Stimulated activated CD8-positive, alpha-beta memory T cell treated with anti-CD3 and anti-CD28 coated beads, Interleukin-7, amount 100 ng/mL, for 1 hour (primary cell): Measurements from ENCODE around the gene EVL.
"Not testable (repeated sequence)": the region's sequence is repeated elsewhere in the genome, so short reads cannot be mapped to it uniquely, and the experiment has no call there.

ENCODE experiments used
- DNase-seq, 2 donors: peaks; one replicate each; pipeline ENCODE4 v3.0.0-alpha.2; 2020; ENCODE audit warnings: low read depth in 2 of 2

EVL gene, protein sequence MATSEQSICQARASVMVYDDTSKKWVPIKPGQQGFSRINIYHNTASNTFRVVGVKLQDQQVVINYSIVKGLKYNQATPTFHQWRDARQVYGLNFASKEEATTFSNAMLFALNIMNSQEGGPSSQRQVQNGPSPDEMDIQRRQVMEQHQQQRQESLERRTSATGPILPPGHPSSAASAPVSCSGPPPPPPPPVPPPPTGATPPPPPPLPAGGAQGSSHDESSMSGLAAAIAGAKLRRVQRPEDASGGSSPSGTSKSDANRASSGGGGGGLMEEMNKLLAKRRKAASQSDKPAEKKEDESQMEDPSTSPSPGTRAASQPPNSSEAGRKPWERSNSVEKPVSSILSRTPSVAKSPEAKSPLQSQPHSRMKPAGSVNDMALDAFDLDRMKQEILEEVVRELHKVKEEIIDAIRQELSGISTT

DNA sequence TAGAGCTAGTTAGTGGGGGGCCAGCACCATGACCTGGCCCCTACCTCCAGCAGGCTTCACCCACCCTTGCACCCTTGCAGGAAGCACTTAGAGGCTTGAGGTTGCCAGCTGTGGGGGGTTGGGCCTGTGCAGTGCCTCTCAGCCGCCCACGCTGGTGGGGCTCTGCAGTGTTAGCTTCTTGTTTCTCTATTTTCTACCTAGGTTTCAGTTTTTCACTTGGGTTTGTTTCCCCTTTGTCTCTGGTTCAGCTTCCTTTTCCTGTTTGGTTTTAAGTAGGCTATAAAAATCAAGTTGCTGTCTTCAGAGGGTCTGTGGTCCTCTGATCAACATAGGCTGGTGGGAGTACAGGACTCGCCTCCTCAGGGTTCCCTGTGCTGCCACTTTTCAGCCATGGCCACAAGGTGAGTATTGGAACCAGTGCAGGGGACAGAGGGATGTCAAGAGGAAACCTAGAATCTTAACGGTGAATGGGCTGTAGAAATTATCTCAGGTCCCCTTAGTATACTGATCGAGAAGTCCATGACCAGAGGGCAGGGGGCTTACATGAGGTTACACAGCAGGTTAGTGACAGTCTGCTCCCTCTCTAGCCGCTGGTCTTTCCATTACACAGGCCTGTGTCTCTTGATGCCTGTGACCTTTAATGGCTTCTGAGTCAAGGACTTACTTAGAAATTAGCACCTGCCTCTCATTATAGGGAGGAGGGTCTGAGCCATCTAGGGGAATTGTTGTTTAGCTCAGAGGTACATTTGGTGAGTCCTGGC, at the start of gene EVL:
EVL (plus strand) TSS at position 312 of the 761 bp plus-strand sequence; CDS start at position 391, 79 bp downstream.
- peak; percentile 52 to 60 for DNase-seq

- no peak for DNase-seq
Measured at GRCh38 chr14:100017553-100017952, 47.7 kb upstream of the EVL start.

DNA sequence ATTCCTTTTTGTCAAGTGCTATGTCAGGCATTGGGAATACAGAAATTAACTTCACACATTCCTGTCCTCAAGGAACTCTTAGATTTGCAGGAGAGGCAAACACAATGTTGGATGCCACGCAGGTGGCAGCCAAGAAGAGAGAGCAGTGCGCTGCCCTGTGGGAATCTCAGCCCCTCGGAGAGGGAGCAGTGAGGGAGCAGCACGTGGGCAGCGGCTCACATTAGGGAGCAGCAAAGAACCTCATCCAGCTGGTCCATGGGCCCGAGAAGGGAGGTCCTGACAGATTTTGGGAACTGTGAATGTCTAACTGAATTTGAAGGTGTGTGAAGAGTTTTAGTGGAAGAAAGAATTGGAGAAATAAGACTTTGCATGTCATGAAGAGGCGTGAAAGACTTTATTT, 47.2 kb upstream of the EVL start:
- DNase-seq = no peak

DNA sequence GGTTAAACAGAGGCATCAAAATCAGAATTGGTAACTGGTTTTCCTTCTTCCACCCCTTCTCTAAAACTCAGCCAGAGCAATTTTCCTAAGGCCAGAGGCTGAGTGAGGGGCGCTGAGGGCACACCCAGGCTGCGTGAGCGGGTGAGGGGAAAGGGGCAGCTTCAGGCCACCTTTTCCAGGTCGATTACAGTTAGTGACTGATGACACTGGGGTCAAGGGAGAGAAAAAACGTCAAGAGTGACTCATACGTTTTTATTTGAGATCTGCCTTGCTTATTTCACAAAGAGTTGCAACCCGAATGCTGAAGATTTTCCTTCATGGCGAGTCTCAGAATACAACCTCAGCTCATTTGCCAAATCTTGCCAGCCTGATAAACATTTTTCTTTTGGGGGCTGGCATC, 46.7 kb upstream of the EVL start:
- DNase-seq = no peak

DNA sequence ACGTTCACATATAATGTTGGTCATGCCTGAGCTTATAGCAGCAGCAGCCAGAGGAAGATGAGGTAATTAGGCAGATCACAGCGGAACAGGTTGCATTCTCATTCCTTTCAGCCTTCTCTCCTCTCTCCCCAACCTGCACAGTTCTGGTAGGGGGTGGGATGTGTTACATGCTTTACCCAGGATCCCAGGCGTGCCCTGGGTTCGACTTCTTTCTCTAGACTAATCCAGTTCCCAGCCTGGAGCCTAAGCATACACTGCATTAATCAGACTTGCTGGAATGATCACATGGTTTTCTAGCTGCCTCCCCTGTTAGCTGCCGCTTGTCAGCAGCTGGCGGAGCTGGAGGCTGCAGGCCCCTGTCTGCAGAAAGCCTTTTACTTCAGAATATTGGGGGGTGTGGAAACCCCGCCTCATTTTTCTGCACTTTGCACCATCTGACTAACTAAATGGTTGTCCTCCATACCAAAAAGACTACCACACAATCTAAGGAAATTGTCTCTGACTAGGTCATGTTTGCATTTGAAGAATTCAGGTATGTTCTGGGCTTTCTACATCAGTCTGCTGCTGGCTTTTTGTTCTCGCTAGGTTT, 46.0 kb upstream of the EVL start:
- no peak for DNase-seq

DNA sequence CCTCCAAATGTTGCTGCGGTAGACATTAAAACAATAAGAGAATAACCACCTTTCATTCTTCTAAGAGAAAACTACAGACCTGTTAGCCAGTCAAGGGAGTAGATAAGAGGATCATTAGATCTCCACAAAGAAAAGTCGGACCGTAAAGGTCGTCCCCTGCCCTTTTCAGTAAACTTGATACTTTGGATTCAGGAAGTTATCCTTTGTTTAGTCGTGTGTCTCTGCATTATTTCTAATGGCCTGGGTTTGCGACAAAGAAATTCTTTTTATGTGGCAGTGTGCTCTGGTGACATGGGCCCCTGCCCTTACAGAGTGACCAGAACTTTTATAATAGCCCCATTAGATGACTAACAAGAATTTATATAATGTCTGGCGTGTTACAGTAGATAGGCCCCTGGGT, 44.6 kb upstream of the EVL start:
- DNase-seq = no peak

DNA sequence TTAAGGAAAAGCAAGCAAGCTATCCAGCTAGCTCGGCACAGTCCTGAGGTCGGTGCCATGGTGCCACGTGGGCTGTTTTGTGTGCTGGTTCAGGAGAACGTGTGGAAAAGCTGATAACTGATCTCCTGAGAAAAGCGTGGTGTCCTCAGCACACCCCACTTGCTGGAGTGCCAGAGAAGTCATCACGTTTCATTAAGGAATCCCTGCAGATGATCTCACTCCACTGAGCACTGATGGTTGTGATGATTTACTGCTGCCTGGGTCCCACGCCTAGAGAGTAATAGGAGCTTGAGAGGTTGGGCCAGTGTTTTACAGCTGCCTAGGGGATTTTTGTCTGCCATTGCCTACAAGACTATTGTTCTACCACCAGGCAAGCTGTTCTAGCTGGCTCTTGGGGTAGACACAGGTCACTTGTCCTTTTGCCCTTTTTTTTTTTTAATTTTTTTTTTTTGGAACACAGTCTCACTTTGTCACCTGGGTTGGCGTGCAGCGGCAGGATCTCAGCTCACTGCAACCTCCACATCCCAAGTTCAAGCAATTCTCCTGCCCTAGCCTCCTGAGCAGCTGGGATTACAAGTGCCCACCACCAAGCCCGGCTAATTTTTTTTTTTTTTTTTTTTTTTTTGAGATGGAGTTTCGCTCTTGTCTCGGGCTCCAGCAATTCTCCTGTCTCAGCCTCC, 42.3 kb upstream of the EVL start:
- no peak for DNase-seq

DNA sequence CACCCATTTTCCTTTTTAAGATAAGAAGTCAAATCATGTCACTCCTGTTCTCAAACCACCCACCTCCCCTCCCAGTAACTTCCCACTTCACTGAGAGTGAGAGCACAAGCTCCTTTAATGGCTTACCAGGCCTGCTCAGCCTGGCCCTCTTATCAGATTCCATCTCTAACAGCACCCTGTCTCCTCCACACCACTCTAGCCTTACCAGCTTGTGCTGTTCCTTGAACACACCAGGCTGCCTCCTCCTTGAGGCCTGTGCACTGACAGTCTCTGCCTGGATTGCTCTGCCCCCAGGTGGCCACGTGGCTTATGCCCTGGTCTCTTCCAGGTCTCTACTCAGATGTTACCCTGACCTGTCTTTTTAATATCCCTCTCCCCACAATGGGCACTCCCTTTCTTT, 40.1 kb upstream of the EVL start:
- no peak for DNase-seq

GRCh38 chr14:100027771-100028490, 37.3 kb upstream of the EVL start:
- no peak for DNase-seq

GRCh38 chr14:100028990-100029677, 36.1 kb upstream of the EVL start:
- DNase-seq = no peak

DNA sequence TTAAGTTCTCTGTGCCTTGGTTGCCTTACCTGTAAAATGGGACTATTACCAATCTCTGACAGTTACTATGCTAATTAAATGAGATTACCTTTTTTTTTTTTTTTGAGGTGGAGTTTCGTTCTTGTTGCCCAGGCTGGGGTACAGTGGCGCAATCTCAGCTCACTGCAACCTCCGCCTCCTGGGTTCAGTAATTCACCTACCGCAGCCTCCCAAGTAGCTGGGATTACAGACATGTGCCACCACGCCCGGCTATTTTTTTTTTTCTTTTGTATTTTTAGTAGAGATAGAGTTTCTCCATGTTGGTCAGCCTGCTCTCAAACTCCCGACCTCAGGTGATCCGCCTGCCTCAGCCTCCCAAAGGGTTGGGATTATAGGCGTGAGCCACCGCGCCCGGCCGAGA, 35.2 kb upstream of the EVL start:
- DNase-seq = not testable (repeated sequence)

- DNase-seq = no peak
Measured at GRCh38 chr14:100030452-100031153, 34.6 kb upstream of the EVL start.

DNA sequence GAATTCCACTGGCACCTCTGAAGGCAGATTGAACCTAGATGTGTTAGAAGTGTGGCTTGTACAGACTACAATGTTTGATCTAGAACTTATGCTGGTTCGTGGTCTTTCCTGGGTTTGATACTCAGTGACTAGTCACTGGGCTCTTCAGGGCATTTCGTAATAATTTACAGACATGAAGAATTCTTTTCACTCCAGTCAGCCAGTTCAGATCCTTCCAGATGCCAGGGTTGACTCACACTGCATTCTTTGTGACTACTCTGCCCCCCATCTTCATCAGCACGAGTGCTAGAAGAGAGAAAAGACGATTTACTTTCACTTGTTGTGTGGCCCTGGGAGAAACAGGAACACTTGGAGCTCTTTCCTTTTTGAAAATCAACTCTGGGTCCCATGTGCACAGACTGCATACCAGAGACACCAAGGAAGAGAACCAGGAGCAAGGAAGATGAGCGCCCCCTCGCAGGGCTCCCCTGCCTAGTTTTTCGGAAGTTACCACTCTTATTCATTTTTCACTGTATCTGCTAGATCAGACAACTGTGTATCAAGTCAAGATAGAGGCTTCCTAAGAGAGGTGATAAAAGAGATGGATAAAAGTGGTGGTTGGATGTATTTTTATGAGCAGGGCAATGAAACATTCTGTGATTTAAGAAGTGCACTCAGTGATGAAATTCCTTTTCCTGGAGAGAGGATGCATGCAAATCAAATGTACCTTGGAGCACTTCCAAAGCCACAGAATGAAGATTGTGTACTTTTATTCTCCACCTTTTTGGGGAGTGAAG, 33.5 kb upstream of the EVL start:
- no peak for DNase-seq

DNA sequence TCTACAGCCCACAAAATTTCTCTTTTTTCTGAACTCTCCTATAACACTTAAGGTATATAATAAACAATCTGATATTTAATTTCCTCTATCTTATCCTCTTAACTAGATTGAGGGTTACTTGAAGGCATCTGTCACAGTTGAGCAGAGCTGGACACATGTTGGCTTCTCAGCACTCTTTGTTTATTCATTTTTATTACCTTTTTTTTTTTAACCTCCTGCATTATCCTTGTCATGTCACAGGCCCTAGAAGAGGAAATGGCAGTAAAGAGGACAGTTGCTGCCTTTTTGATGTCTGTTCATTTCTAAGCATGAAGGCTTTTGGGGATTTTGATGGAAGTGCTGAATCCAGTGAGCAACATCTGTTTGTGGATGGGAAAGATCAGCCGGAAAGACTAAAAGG, 32.5 kb upstream of the EVL start:
- DNase-seq = no peak

- no peak for DNase-seq
Measured at GRCh38 chr14:100033347-100034075, 31.7 kb upstream of the EVL start.

GRCh38 chr14:100034468-100034867, 30.8 kb upstream of the EVL start:
- no peak for DNase-seq

- no peak for DNase-seq
Measured at GRCh38 chr14:100034961-100035500, 30.2 kb upstream of the EVL start.

DNA sequence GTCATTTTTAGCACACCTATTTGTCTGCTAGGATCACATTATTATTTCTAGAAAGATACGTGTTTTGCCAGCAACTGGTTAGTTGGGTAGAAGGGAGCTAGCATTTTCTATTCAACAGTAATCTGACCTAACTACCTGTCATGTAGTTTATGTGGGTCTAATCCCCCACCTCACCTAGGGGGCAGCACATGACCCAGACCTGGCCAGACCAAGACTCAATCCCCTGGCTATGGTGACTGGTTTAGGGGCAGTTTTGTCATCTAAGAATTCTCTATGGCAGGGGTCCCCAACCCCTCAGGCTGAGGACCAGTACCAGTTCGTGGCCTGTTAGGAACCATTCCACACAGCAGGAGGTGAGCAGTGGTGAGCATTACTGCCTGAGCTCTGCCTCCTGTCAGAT, 29.5 kb upstream of the EVL start:
- DNase-seq = no peak

GRCh38 chr14:100037353-100037752, 27.9 kb upstream of the EVL start:
- no peak for DNase-seq
